Esophagus muscularis mucosa (tissue), 4 donors: Measurements from ENCODE around the gene IFI27L1.

Experiments
- EP300 ChIP-seq: sonication (generic); formaldehyde crosslinking; IDR thresholded peaks from one replicate; pipeline ENCODE4 v1.6.1; 2017; ENCODE audit warnings: antibody characterized with exemption
- POLR2A ChIP-seq: fragments of 450-650 bp; IDR thresholded peaks from one replicate; pipeline ENCODE4 v1.6.1; 2017; ENCODE audit warnings: antibody characterized with exemption, moderate library complexity, mild to moderate bottlenecking, low read depth
- POLR2AphosphoS5 ChIP-seq, 2 donors: sonication (generic); formaldehyde crosslinking; IDR thresholded peaks; one replicate each; pipeline ENCODE4 v1.6.1; 2017; ENCODE audit warnings: antibody characterized with exemption in 2 of 2
- TF ChIP-seq, protein P1 (sequence below), 3 experiments: fragments of 200-600 bp in 2 of 3; fragments of 450-650 bp in 1 of 3; sonication (generic) in 2 of 3; IDR thresholded peaks; one replicate each; pipeline ENCODE4 v1.5.1; 2017 to 2019; ENCODE audit warnings: antibody characterized with exemption in 3 of 3, mild to moderate bottlenecking in 2 of 3, moderate library complexity in 1 of 3

DNA sequence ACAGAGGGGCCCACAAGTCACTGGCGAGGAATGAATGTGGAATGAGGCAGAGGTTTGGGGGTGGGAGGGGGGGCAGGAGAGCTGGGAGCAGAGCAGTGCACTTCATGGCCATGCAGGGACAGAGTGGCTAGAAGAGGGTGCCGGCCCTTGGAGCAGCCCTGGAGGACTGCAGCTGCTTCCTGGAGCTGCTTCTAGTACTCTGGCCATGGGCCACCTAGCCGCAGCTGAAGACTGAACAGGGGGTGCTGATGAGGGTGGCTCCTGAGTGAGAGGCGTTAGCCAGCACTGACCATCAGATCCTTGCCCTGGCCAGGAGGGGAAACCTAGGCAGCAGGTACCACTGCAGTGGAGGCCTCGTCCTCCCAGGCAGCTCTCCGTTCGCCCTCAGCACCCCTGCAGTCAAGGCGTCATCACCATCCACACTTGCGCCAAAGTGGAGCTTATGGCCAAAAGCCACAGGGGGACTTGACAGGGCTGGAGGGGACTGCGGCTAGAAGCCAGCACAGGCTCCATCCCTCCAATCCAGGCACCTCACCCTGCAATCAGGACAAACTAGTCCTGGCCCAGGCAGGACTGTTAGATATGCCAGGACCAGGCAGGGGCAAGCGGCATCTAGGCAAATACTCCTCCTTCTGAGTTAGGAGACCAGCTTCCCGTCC lies 38.5 kb upstream of the IFI27L1 start:
- TF ChIP-seq POLR2AphosphoS5 (IDR thresholded peaks at IDR 0.05) (no peak), POLR2A (no peak), EP300 (no peak)
- TF ChIP-seq, protein P1, sequence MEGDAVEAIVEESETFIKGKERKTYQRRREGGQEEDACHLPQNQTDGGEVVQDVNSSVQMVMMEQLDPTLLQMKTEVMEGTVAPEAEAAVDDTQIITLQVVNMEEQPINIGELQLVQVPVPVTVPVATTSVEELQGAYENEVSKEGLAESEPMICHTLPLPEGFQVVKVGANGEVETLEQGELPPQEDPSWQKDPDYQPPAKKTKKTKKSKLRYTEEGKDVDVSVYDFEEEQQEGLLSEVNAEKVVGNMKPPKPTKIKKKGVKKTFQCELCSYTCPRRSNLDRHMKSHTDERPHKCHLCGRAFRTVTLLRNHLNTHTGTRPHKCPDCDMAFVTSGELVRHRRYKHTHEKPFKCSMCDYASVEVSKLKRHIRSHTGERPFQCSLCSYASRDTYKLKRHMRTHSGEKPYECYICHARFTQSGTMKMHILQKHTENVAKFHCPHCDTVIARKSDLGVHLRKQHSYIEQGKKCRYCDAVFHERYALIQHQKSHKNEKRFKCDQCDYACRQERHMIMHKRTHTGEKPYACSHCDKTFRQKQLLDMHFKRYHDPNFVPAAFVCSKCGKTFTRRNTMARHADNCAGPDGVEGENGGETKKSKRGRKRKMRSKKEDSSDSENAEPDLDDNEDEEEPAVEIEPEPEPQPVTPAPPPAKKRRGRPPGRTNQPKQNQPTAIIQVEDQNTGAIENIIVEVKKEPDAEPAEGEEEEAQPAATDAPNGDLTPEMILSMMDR (IDR thresholded peaks at IDR 0.05), result no peak
